CD14-positive monocyte (primary cell): Measurements from ENCODE around the gene RFLNA. TPM values are rescaled to one million over a fixed set of nuclear protein-coding genes. Genes with fewer than 3 reads are reported as not detected.
"Not testable (repeated sequence)": the region's sequence is repeated elsewhere in the genome, so short reads cannot be mapped to it uniquely, and the experiment has no call there.

Source experiments
- DNase-seq, 3 donors: peaks; one replicate each; pipeline ENCODE4 v3.0.0-alpha.2; 2011 to 2022
- H2AFZ ChIP-seq: 2 replicates; pipeline ENCODE4 v1.6.0; 2012; ENCODE audit warnings: mild to moderate bottlenecking, low read depth, low read length, inconsistent platforms; ENCODE audit not compliant: insufficient read depth, poor library complexity, severe bottlenecking
- H3K27ac ChIP-seq, 2 donors: 1 replicate in 1 of 2; 2 replicates in 1 of 2; pipeline ENCODE4 v1.5.1; 2012 to 2013; ENCODE audit warnings: low read length in 2 of 2, control low read depth in 1 of 2, inconsistent platforms in 1 of 2, low read depth in 1 of 2, mild to moderate bottlenecking in 1 of 2
- H3K27me3 ChIP-seq, 2 donors: one replicate each; pipeline versions ENCODE4 v1.6.0 to v1.6.1; 2011 to 2013; ENCODE audit warnings: low read length in 2 of 2; ENCODE audit not compliant: control insufficient read depth in 2 of 2, insufficient read depth in 2 of 2
- H3K36me3 ChIP-seq, 2 donors: replicated peaks in 1 of 2; 1 replicate in 1 of 2; 2 replicates in 1 of 2; pipeline versions ENCODE4 v1.5.1 to v1.6.1; 2012 to 2013; ENCODE audit warnings: low read length in 2 of 2, control low read depth in 1 of 2, inconsistent platforms in 1 of 2, mild to moderate bottlenecking in 1 of 2; ENCODE audit not compliant: insufficient read depth in 2 of 2, control insufficient read depth in 1 of 2
- H3K4me1 ChIP-seq, 2 donors: 1 replicate in 1 of 2; 2 replicates in 1 of 2; pipeline versions ENCODE4 v1.5.1 to v1.6.1; 2012 to 2013; ENCODE audit warnings: low read length in 2 of 2, control low read depth in 1 of 2, inconsistent platforms in 1 of 2, mild to moderate bottlenecking in 1 of 2, moderate library complexity in 1 of 2; ENCODE audit not compliant: insufficient read depth in 2 of 2, control insufficient read depth in 1 of 2
- H3K4me2 ChIP-seq: replicated peaks from 2 replicates; pipeline ENCODE3; 2012; ENCODE audit warnings: low read length, moderate library complexity, mild to moderate bottlenecking; ENCODE audit not compliant: poor library complexity, severe bottlenecking; ENCODE audit errors: extremely low read depth
- H3K4me3 ChIP-seq, 3 experiments: fragments of 200-600 bp in 1 of 3; sonication (generic) in 1 of 3; replicated peaks in 1 of 3; 1 replicate in 2 of 3; 2 replicates in 1 of 3; pipeline ENCODE4 v1.5.1; 2011 to 2013; ENCODE audit warnings: low read length in 3 of 3, mild to moderate bottlenecking in 3 of 3, control low read depth in 2 of 3, low read depth in 2 of 3, inconsistent platforms in 1 of 3, moderate library complexity in 1 of 3
- H3K79me2 ChIP-seq: 2 replicates; pipeline ENCODE4 v1.6.0; 2012; ENCODE audit warnings: mild to moderate bottlenecking, control low read depth, inconsistent platforms, low read length, moderate library complexity; ENCODE audit not compliant: insufficient read depth
- H3K9ac ChIP-seq: 2 replicates; pipeline ENCODE4 v1.6.0; 2017; ENCODE audit warnings: low read length, mild to moderate bottlenecking; ENCODE audit not compliant: insufficient read depth, poor library complexity, severe bottlenecking
- H3K9me3 ChIP-seq, 2 donors: replicated peaks in 1 of 2; 1 replicate in 1 of 2; 2 replicates in 1 of 2; pipeline versions ENCODE4 v1.5.1 to v1.6.1; 2012 to 2013; ENCODE audit warnings: low read length in 2 of 2, control low read depth in 1 of 2; ENCODE audit not compliant: control insufficient read depth in 1 of 2, insufficient read depth in 1 of 2
- H4K20me1 ChIP-seq: 2 replicates; pipeline ENCODE4 v1.6.0; 2012; ENCODE audit warnings: mild to moderate bottlenecking, low read length, control low read depth, moderate library complexity; ENCODE audit not compliant: insufficient read depth
- H3K27ac Mint-ChIP-seq, 7 donors: one replicate each; pipeline ENCODE4 v1.8.0; 2020; ENCODE audit warnings: mild to moderate bottlenecking in 7 of 7, mixed read lengths in 7 of 7, moderate library complexity in 6 of 7, inconsistent platforms in 2 of 7
- H3K27me3 Mint-ChIP-seq, 3 donors: one replicate each; pipeline ENCODE4 v1.8.0; 2021 to 2022; ENCODE audit warnings: low read depth in 3 of 3, mild to moderate bottlenecking in 3 of 3, mixed read lengths in 3 of 3, moderate library complexity in 3 of 3, inconsistent platforms in 1 of 3
- H3K36me3 Mint-ChIP-seq, 2 donors: one replicate each; pipeline ENCODE4 v1.8.0; 2020; ENCODE audit warnings: mixed read lengths in 2 of 2, inconsistent platforms in 1 of 2, mild to moderate bottlenecking in 1 of 2
- H3K4me1 Mint-ChIP-seq: one replicate; pipeline ENCODE4 v1.8.0; 2020; ENCODE audit warnings: mild to moderate bottlenecking, mixed read lengths
- H3K4me3 Mint-ChIP-seq, 2 donors: one replicate each; pipeline ENCODE4 v1.8.0; 2020; ENCODE audit warnings: mild to moderate bottlenecking in 2 of 2, mixed read lengths in 2 of 2, moderate library complexity in 1 of 2
- H3K9me3 Mint-ChIP-seq, 7 donors: one replicate each; pipeline ENCODE4 v1.8.0; 2020 to 2022; ENCODE audit warnings: mixed read lengths in 7 of 7, mild to moderate bottlenecking in 6 of 7, moderate library complexity in 6 of 7, inconsistent platforms in 2 of 7
- CTCF ChIP-seq: fragments of 200-600 bp; IDR thresholded peaks from one replicate; pipeline ENCODE4 v1.8.0; 2022; ENCODE audit warnings: antibody characterized with exemption, mild to moderate bottlenecking
- WGBS: methylation state at CpG from one replicate; pipeline ENCODE4 v1.1.5; 2013; ENCODE audit warnings: missing lambda C conversion rate; ENCODE audit not compliant: insufficient coverage; 5-methylcytosine and 5-hydroxymethylcytosine counted together
- intact Hi-C, 2 donors: fragments of 100-400 bp; cut with micrococcal nuclease; formaldehyde crosslinking; loops; one replicate each; pipeline versions ENCODE4 v1.15.0 to v1.15.1; 2023
- polyA plus RNA-seq, 3 donors: library from polyadenylated mRNA; depleted of rRNA in 1 of 3; unstranded in 2 of 3; stranded (reverse) in 1 of 3; fragments of 300-500 nt in 2 of 3; fragments of >200 nt in 1 of 3; fragmentation: Illumina TruSeq in 2 of 3; gene quantifications; 1 replicate in 2 of 3; 2 replicates in 1 of 3; pipeline ENCODE4 v1.2.3, GENCODE V29; 2012 to 2021

The RFLNA gene
- polyA plus RNA-seq, 3 donors = not detected

- peaks cover 0 to 18% (median 3%) of the 10 kb centered on the region in 7 donors for H3K9me3 Mint-ChIP-seq
- 98% methylated on average over 8 of the region's 10 CpGs for WGBS
- intact Hi-C loops = no loop called here
- H3K4me3 Mint-ChIP-seq = no peak overlapping the region
- Histone ChIP-seq H3K27ac (no peak overlapping the region), H3K9ac (no peak overlapping the region), H3K79me2 (no peaks in the 10 kb centered on the region), H4K20me1 (no peaks in the 10 kb centered on the region), H3K27me3 (peaks cover 17 to 38% of the 10 kb centered on the region in 2 donors), H3K4me2 (no peak overlapping the region), H3K4me3 (no peak overlapping the region), H3K4me1 (peaks cover 8 to 16% of the 10 kb centered on the region in 2 donors), H3K36me3 (no peaks in the 10 kb centered on the region), H2AFZ (no peak overlapping the region), H3K9me3 (no peaks in the 10 kb centered on the region)
- no peak for TF ChIP-seq CTCF
- no peak overlapping the region for H3K27ac Mint-ChIP-seq
- DNase-seq = no peak
- H3K36me3 Mint-ChIP-seq = no peaks in the 10 kb centered on the region
- peaks cover 13% of the 10 kb centered on the region for H3K4me1 Mint-ChIP-seq
- peaks cover 30 to 43% (median 40%) of the 10 kb centered on the region in 3 donors for H3K27me3 Mint-ChIP-seq
Measured at GRCh38 chr12:124298685-124299410, 4.0 kb downstream of the RFLNA start.

GRCh38 chr12:124299628-124300388 is 4.9 kb downstream of the RFLNA start:
- no peak for DNase-seq
- H4K20me1 ChIP-seq = no peaks in the 10 kb centered on the region
- intact Hi-C loops = no loop called here
- H3K27me3 Mint-ChIP-seq = peaks cover 21 to 33% (median 31%) of the 10 kb centered on the region in 3 donors
- no peak overlapping the region for H2AFZ ChIP-seq
- WGBS = 80% methylated on average over 1 of the region's 9 CpGs
- H3K27ac ChIP-seq = no peak overlapping the region
- H3K4me2 ChIP-seq = no peak overlapping the region
- no peaks in the 10 kb centered on the region for H3K9me3 ChIP-seq
- H3K9ac ChIP-seq = no peak overlapping the region
- no peak for TF ChIP-seq CTCF
- H3K36me3 Mint-ChIP-seq = no peaks in the 10 kb centered on the region
- peaks cover 0 to 13% (median 3%) of the 10 kb centered on the region in 7 donors for H3K9me3 Mint-ChIP-seq
- H3K4me1 ChIP-seq = peaks cover 8 to 14% of the 10 kb centered on the region in 2 donors
- peaks cover 16 to 28% of the 10 kb centered on the region in 2 donors for H3K27me3 ChIP-seq
- peaks cover 11% of the 10 kb centered on the region for H3K4me1 Mint-ChIP-seq
- no peaks in the 10 kb centered on the region for H3K79me2 ChIP-seq
- no peak overlapping the region for H3K4me3 ChIP-seq
- H3K27ac Mint-ChIP-seq = peak overlapping the region in 1 of 7 donors; percentile 49
- H3K4me3 Mint-ChIP-seq = no peak overlapping the region
- no peaks in the 10 kb centered on the region for H3K36me3 ChIP-seq

DNA sequence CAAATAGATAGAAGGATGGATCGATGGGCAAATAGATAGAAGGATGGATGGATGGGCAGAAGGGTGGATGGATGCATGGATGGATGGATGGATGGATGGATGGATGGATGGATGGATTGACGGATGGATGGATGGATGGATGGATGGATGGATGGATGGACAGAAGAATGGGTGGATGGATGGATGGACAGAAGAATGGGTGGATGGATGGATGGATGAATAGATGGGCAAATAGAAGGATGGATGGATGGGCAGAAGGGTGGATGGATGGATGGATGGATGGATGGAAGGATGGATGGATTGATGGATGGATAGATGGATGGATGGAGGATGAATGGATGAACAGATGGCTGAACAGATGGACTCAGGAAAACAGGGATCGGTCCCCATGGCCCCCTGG is 5.8 kb downstream of the RFLNA start:
- H3K9ac ChIP-seq, H3K4me3 ChIP-seq, H2AFZ ChIP-seq, DNase-seq, H4K20me1 ChIP-seq, H3K4me1 ChIP-seq, H3K9me3 ChIP-seq, intact Hi-C loops, H3K4me3 Mint-ChIP-seq, H3K36me3 Mint-ChIP-seq, H3K4me2 ChIP-seq, H3K36me3 ChIP-seq, H3K27ac ChIP-seq, H3K27ac Mint-ChIP-seq, H3K79me2 ChIP-seq: not testable (repeated sequence)
- peaks cover 11 to 26% of the 10 kb centered on the region in 2 donors for H3K27me3 ChIP-seq
- Mint-ChIP-seq H3K27me3 (peaks cover 20 to 30% (median 29%) of the 10 kb centered on the region in 3 donors), H3K9me3 (peaks cover 0 to 11% (median 3%) of the 10 kb centered on the region in 7 donors), H3K4me1 (peaks cover 10% of the 10 kb centered on the region)
- WGBS = 84% methylated on average over 3 of the region's 3 CpGs
